ENCODE data around the gene GPR89B. TPM values are rescaled to one million over a fixed set of nuclear protein-coding genes. Genes with fewer than 3 reads are reported as not detected.
"Not testable (repeated sequence)": the region's sequence is repeated elsewhere in the genome, so short reads cannot be mapped to it uniquely, and the experiment has no call there.

GPR89B gene
- polyA plus RNA-seq, 3 donors: 54.2 to 58.5 (median 56.5) TPM

GRCh38 chr1:147931137-147931536, 2.9 kb downstream of the GPR89B start:
- not testable (repeated sequence) for DNase-seq (ENCODE audit: low read depth in 3 of 3, low spot score in 2 of 3)

- not testable (repeated sequence) for DNase-seq (ENCODE audit: low read depth in 3 of 3, low spot score in 2 of 3)
These were observed 7.1 kb downstream of the GPR89B start for GRCh38 chr1:147935296-147935695.

GRCh38 chr1:147940456-147940855, 12.2 kb downstream of the GPR89B start:
- DNase-seq (ENCODE audit: low read depth in 3 of 3, low spot score in 2 of 3): not testable (repeated sequence)

- DNase-seq (ENCODE audit: low read depth in 3 of 3, low spot score in 2 of 3): not testable (repeated sequence)
These were observed 14.3 kb downstream of the GPR89B start for GRCh38 chr1:147942563-147942962.

GRCh38 chr1:147949517-147949916, 21.3 kb downstream of the GPR89B start:
- not testable (repeated sequence) for DNase-seq (ENCODE audit: low read depth in 3 of 3, low spot score in 2 of 3)

GRCh38 chr1:147958906-147959305, 30.7 kb downstream of the GPR89B start:
- not testable (repeated sequence) for DNase-seq (ENCODE audit: low read depth in 3 of 3, low spot score in 2 of 3)

- not testable (repeated sequence) for DNase-seq (ENCODE audit: low read depth in 3 of 3, low spot score in 2 of 3)
These were observed 31.5 kb downstream of the GPR89B start for GRCh38 chr1:147959680-147960079.

DNA sequence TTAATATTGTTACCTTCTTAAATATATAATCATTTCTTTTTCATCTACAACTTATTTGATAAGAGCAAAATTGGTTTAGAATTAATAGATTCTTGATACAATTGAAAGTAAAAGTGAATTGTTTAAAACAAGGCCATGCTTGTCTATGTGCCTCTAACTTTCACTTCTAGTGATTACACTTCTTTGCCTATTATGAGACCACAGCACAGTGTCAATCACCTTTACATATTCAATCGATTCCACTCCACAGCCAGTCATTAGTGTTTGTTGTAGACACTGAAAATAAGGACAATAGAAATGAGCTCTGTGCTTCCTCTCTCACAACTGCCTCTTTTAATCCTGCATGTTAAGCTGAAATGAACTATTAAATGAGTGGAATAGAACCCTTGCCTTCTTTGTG, 36.4 kb downstream of the GPR89B start:
- DNase-seq (ENCODE audit: low read depth in 3 of 3, low spot score in 2 of 3): not testable (repeated sequence)

- DNase-seq (ENCODE audit: low read depth in 3 of 3, low spot score in 2 of 3): not testable (repeated sequence)
These were observed 38.4 kb downstream of the GPR89B start for GRCh38 chr1:147966657-147967056.

GRCh38 chr1:147978896-147979651, 50.9 kb downstream of the GPR89B start:
- not testable (repeated sequence) for DNase-seq (ENCODE audit: low read depth in 3 of 3, low spot score in 2 of 3)

DNA sequence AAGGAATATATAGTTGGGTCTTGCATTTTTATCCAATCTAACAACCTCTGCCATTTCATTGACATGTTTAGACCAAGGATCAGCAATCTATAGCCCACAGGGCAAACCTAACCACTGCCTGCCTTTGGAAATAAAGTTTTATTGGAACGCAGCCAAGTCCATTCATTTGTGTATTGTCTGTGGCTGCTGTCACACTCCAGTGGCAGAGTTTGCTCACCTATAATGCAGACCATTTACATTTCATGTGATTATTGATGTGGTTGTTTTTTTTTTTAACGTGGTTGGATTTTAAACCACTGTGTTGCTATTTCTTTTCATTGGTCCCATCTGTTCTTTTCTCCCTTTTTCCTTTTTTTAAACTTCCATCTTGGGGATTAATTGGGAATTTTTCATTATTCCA, 57.2 kb downstream of the GPR89B start:
- not testable (repeated sequence) for DNase-seq (ENCODE audit: low read depth in 3 of 3, low spot score in 2 of 3)

GRCh38 chr1:147987893-147988292, 59.7 kb downstream of the GPR89B start:
- DNase-seq (ENCODE audit: low read depth in 3 of 3, low spot score in 2 of 3): not testable (repeated sequence)

- not testable (repeated sequence) for DNase-seq (ENCODE audit: low read depth in 3 of 3, low spot score in 2 of 3)
These were observed 64.7 kb downstream of the GPR89B start for GRCh38 chr1:147992916-147993315.

GRCh38 chr1:147993400-147993799, 65.2 kb downstream of the GPR89B start:
- not testable (repeated sequence) for DNase-seq (ENCODE audit: low read depth in 3 of 3, low spot score in 2 of 3)

DNA sequence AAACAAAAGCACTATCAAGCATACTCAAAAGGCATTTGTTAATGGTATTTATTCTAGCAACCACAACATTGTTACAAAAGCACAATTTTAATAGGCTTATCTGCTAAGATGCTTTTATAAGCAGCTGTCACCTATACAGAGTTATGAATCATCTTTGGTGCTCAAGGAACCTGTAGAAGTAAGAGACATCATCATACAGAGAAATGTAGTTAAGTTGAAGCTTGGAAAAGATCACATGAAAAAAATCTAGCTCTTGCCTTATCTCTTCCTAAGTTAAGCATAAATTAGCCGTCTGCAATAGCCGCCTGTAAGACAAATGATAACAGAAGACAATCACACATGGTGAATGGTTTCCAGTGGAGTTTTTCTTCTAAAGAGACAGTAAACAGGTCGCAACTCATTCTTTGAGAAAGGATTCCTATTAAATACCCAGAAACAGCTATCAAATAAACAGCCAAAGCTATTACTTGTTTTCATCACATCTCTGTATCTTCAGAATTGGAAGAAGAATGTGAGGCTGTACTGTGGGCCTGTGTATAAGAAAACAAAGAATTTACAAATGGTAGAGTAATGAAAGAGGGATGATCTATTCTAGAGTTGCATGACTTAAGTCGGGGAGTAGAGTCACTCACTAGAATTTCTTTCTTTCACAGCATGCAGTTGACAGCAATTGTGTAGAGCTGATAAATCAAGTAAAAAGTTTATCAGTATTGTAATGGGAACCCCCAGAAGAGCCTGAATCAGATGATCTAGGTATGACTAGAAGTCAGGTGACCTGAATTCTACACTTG, 65.8 kb downstream of the GPR89B start:
- DNase-seq (ENCODE audit: low read depth in 3 of 3, low spot score in 2 of 3): not testable (repeated sequence)

DNA sequence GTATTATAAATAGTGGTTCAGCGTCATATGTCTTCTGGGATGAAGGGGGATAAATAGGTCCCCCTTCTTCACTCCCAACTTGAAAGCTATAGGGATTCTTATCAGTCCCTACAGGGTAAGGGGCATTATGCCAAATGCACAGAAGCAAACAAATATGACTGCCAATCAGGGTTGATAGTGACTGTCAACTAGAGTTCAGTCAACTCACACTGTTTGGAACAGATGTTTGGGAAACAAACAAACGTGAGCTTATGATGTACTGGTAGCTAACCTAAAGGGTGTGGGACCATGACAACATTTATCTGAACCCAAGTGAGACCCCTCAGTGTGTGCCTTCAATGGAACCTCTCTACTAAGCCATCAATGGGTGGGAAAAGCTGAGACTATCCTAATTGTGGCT, 67.9 kb downstream of the GPR89B start:
- DNase-seq (ENCODE audit: low read depth in 3 of 3, low spot score in 2 of 3): not testable (repeated sequence)

GRCh38 chr1:148007724-148008123, 79.5 kb downstream of the GPR89B start:
- not testable (repeated sequence) for DNase-seq (ENCODE audit: low read depth in 3 of 3, low spot score in 2 of 3)

GRCh38 chr1:148010527-148010926, 82.3 kb downstream of the GPR89B start:
- no peak for DNase-seq (ENCODE audit: low read depth in 3 of 3, low spot score in 2 of 3)

DNA sequence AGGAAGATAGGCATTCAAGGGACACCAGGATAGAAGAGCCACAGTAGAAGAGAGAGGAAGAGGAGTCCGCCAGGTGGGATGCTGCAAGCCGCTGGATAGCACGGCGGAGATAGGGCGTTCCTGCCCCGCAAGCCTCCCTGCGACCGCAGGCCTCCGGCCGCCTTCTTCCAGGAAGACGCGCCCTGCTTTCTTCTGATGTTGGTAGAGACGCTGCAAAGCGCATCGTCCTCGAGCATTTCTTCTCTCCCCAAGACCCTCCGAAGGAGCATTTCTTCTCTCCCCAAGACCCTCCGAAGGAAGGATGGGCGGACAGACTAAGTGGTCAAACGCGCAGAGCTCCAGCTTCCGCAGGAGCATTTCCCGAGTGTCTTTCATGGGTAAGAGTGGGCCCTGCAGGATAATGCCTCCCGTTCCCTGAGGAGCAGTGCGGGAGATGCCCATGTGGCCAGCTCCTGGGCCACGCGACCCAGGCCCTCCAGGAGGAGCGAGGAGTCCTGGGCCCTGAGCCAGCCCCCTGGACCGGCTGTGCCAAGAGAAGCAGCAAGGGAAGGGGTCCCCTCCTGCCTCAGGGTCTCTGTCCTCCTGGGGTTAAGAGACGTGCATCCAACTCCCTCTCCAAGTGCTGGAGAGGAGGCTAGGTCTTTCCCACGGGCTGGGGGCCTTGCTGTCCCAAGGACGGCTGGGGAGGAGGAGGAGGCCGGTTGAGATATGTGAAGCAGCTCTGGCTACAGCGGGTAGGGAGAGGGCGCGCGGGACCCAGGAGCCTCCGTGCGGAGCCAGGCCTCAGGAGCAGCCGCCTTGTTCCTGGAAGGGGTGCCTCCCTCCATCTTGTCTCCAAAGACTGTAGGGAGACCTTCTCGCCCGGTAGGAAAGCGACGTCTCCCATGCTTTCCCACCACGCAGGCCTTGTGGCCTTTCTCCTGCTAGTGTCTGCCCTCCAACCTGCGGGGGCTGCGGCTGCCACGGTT, 85.2 kb downstream of the GPR89B start:
- not testable (repeated sequence) for DNase-seq (ENCODE audit: low read depth in 3 of 3, low spot score in 2 of 3)
